ENCODE results near the gene BRD3. TPM values are rescaled to one million over a fixed set of nuclear protein-coding genes. Genes with fewer than 3 reads are reported as not detected.
"Not testable (repeated sequence)": the region's sequence is repeated elsewhere in the genome, so short reads cannot be mapped to it uniquely, and the experiment has no call there.

BRD3 gene
- total RNA-seq, 1 experiment from 2014 or later = 43.3 TPM

DNA sequence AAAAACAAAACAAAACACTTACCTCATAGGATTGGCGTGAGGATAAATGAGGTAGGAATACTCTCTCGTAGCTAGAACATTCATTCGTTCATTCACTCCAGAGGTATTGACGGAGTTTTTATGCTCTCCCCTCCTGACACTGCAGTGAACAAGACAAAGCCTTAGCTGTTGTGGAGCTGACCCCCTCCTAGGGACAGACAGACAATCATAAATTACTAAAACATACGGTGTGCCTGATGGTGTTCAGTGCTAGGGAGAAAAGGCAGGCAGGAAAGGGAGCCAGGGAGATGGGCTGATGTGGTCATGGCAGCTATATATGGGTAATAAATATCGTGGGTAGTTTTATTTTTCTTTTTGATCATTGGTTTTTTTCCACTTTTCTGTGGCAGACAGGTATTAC is 5.7 kb upstream of the BRD3 start:
- DNase-seq = no peak
- Histone ChIP-seq H3K9me3 (replicated peaks) (peaks cover 14% of the 10 kb centered on the region), H3K27me3 (0 out of 2 replicates have a peak, but pooled peaks cover 6% of the 10 kb centered on the region), H3K27ac (no peak overlapping the region), H3K36me3 (no peaks in the 10 kb centered on the region), H3K4me3 (no peak overlapping the region), H3K4me1 (peaks cover 4% of the 10 kb centered on the region)

- H3K36me3 ChIP-seq, H3K4me3 ChIP-seq, H3K27me3 ChIP-seq, H3K27ac ChIP-seq, H3K4me1 ChIP-seq, DNase-seq: not testable (repeated sequence)
- H3K9me3 ChIP-seq (replicated peaks) = peaks cover 14% of the 10 kb centered on the region
These were observed 4.9 kb upstream of the BRD3 start for GRCh38 chr9:134072683-134073082.

DNA sequence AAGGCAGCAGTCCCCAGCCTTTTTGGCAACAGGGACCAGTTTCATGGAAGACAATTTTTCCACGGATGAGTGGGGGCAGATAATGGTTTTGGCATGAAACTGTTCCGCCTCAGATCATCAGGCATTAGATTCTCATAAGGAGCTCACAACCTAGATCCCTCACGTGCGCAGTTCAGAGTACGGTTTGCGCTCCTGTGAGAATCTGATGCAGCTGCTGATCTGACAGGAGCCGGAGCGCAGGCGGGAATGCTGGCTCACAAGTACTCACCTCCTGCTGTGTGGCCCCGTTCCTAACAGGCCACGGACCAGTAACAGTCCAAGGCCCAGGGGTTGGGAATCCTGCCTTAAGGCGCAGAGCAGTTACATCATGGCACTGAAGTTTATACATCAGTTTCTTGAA is 3.3 kb upstream of the BRD3 start:
- Histone ChIP-seq H3K27ac (no peak overlapping the region), H3K4me1 (peaks cover 4% of the 10 kb centered on the region), H3K36me3 (no peaks in the 10 kb centered on the region), H3K9me3 (replicated peaks) (peaks cover 6% of the 10 kb centered on the region; the same call in 1 of the 2 replicates), H3K27me3 (0 out of 2 replicates have a peak, but pooled peaks cover 6% of the 10 kb centered on the region), H3K4me3 (no peak overlapping the region)
- DNase-seq = no peak

GRCh38 chr9:134069480-134070399 is 1.9 kb upstream of the BRD3 start:
- Histone ChIP-seq H3K4me3 (no peak overlapping the region), H3K9me3 (replicated peaks) (peaks cover 6% of the 10 kb centered on the region; the same call in 1 of the 2 replicates), H3K27ac (no peak overlapping the region), H3K36me3 (no peaks in the 10 kb centered on the region), H3K4me1 (peaks cover 9% of the 10 kb centered on the region), H3K27me3 (0 out of 2 replicates have a peak, but pooled peaks cover 6% of the 10 kb centered on the region)
- no peak for DNase-seq

- H3K4me3 ChIP-seq = peak overlapping the region; percentile 95
- H3K27ac ChIP-seq = no peak overlapping the region; the same call in 1 of the 2 replicates
- no peak for DNase-seq
- no peaks in the 10 kb centered on the region for H3K36me3 ChIP-seq
- H3K9me3 ChIP-seq (replicated peaks) = peaks cover 3% of the 10 kb centered on the region; the same call in 1 of the 2 replicates
- H3K4me1 ChIP-seq = peaks cover 9% of the 10 kb centered on the region
- H3K27me3 ChIP-seq = 0 out of 2 replicates have a peak, but pooled peaks cover 6% of the 10 kb centered on the region
These were observed 1.1 kb upstream of the BRD3 start for GRCh38 chr9:134068744-134069479.

DNA sequence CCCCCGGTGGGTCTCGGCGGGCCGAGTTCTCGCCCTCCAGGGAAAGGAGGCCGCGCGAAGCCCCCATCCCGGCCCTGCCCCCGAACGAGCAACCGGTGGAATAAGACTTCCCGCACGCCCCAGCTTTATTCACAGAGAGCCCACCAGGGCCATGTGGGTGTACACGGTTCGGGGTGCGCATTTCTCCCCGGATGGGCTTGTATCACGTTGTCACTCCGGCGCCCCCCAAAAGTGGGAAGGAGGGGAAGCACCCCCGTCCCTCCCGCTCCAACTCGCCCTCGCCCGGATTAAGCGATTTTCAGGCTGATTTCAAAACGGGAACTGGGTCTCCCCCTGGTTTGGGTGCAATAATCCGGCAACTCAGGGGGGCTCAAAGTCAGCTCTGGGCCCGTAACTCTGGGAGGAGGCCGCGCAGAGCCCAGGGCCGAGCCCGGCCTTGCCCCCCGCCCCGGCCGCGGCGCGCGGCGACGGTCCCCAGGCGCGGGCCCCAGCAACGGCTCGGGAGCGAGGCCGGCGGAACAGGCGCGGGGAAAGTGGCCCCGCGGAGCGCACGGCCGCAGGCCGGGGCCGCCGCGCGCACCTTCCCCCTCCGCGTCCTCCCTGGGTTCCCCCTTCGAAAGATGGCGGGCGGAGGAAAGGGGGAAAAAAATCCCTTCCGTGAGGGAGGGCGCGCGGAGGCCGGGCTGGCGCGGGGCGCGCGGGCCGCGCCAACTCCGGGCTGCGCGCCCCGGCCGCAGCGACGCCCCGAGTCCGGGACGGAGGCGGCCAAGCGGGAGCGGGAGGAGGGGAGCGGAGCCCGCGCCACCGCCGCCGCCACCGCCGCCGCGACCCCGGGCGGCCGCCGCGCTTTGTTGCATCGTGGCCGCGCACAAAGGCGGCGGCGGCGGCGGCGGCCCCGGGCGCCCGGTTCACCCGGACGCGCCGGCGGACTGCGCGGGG is 644 bp downstream of the BRD3 start:
- Histone ChIP-seq H3K27me3 (0 out of 2 replicates have a peak, but pooled peaks cover 6% of the 10 kb centered on the region), H3K4me3 (peak overlapping the region; percentile 86), H3K36me3 (no peaks in the 10 kb centered on the region), H3K27ac (peak overlapping the region; percentile 74), H3K4me1 (peaks cover 24% of the 10 kb centered on the region), H3K9me3 (replicated peaks) (no peaks in the 10 kb centered on the region)
- DNase-seq = peak in 1 of 2 experiments; percentile 42

DNA sequence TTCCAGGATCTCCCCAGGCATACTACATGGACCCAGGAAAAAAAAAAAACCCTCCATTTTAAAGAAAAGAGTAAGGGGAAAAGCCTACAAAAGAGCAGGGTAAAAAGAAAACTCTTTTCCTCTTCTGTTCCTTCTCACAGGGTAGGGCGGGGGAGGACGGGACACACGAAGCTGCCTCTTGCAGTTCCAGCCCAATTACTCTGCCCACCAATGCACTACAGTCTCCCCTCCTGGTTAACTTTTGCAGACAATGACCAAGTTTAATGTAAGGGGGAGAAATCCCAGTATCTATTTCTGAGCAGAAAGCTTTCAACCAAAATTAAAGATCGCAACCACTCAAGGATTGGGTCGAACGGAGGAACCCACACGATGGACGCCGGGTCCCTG is 1.3 kb downstream of the BRD3 start:
- Histone ChIP-seq H3K4me1 (peaks cover 28% of the 10 kb centered on the region), H3K9me3 (replicated peaks) (no peaks in the 10 kb centered on the region), H3K27ac (peak overlapping the region; percentile 74), H3K4me3 (peak overlapping the region; percentile 86), H3K27me3 (0 out of 2 replicates have a peak, but pooled peaks cover 6% of the 10 kb centered on the region), H3K36me3 (no peaks in the 10 kb centered on the region)
- peak in 1 of 2 experiments; percentile 46 for DNase-seq

DNA sequence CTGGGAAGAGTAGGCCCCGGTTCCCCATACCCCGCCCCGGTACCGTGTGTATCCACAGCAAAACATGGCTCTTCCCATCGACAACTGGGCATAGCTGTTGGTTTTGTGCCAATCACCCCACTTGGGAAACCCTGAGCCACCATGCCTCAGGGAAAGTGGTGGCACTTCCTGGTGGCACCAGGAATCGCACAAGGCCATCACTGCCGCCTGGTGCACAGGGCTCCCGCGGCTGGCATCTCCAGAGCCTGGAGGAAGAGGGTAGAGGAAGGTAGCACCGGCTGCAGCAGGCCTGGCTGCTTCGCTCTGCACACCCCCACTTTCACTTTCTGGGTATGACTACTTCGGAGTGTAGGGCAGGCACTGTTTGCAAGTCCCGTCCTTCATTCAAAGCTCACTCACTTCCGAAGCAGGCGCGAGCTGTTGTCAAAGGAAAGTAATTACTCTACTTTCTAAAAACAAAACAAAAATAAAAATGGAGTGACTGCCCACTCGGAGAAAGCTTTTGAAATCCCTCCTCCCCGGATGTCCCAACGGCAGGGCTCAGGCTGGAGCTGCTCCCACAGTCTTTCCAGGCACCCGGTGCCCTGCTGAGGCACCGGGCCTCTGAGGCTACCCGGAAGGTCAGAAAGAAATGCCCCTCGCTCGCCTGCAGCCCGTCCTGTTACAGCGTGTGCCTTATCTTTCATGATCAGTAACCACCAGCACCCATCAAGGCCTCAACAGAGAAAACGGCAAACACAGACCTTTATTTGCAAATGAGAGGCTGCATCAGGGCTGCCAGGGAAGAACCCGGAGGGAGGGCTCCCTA is 2.0 kb downstream of the BRD3 start:
- DNase-seq = peak in 1 of 2 experiments; percentile 38
- 0 out of 2 replicates have a peak, but pooled peaks cover 6% of the 10 kb centered on the region for H3K27me3 ChIP-seq
- H3K9me3 ChIP-seq (replicated peaks) = no peaks in the 10 kb centered on the region
- H3K4me1 ChIP-seq = peaks cover 35% of the 10 kb centered on the region
- H3K4me3 ChIP-seq = peak overlapping the region; percentile 86
- H3K27ac ChIP-seq = peak overlapping the region; percentile 74; the same call in 1 of the 2 replicates
- no peaks in the 10 kb centered on the region; the same call in 1 of the 2 replicates for H3K36me3 ChIP-seq

DNA sequence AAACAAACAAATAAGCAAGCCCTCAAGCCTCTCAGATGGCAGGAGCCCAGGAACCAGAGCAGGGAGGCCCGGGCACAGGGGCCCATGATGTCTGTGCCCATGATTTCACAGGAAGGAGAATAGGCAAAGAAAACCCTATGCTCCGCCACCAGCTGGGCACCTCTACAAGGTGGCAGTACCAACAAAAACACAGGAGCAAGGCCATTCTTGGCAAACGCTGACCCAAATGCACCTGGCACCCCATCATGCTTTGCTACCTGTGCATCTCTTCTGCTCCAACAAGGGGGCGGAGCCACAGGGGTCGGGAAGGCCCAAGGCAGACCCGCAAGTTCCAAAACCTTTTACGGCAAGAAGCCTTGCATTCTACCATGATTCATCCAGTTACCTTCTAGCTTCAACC is 3.1 kb downstream of the BRD3 start:
- no peak overlapping the region for H3K27ac ChIP-seq
- no peaks in the 10 kb centered on the region for H3K9me3 ChIP-seq (replicated peaks)
- no peak for DNase-seq
- 0 out of 2 replicates have a peak, but pooled peaks cover 6% of the 10 kb centered on the region for H3K27me3 ChIP-seq
- H3K36me3 ChIP-seq = no peaks in the 10 kb centered on the region; the same call in 1 of the 2 replicates
- H3K4me1 ChIP-seq = peaks cover 45% of the 10 kb centered on the region
- no peak overlapping the region for H3K4me3 ChIP-seq

DNA sequence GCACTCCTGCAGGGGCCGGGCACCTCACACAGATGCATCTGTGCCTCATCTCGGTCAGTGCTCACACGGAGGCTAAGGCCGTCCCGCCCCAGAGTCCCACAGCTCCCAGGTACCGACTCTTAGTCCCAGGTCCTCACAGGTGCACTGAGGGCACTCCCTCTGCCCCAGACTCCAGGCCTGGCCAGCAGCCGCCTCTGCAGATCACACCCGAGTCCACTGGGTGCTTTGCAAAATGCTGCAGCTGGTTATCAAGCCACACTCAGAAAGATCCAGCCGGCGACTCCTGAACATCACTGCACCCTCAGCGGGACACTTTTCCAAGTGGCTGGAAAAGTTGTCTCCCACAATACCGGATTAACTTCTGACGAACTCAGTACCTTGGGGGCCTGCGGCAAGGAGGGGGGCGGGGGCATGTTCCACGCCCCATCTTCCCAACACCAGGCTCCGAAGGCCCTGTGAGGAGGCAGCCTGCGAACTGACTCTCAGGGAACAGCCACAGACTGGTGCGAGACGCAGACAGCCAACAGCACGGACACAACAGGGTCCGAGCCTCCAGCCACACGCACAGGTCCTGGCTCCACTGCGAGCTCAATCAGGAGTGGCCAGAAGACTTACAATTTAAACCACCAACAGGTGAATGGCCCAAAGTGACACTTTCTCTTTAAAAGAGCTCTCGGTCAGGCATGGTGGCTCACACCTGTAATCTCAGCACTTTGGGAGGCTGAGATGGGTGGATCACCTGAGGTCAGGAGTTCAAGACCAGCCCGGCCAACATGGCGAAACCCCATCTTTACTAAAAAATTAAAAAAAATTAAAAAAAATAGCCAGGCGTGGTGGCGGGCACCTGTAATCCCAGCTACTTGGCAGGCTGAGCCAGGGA is 4.0 kb downstream of the BRD3 start:
- Histone ChIP-seq H3K4me1 (peaks cover 45% of the 10 kb centered on the region), H3K27me3 (no peaks in the 10 kb centered on the region), H3K27ac (no peak overlapping the region), H3K36me3 (no peaks in the 10 kb centered on the region; the same call in 1 of the 2 replicates), H3K4me3 (no peak overlapping the region), H3K9me3 (replicated peaks) (no peaks in the 10 kb centered on the region)
- DNase-seq = no peak

DNA sequence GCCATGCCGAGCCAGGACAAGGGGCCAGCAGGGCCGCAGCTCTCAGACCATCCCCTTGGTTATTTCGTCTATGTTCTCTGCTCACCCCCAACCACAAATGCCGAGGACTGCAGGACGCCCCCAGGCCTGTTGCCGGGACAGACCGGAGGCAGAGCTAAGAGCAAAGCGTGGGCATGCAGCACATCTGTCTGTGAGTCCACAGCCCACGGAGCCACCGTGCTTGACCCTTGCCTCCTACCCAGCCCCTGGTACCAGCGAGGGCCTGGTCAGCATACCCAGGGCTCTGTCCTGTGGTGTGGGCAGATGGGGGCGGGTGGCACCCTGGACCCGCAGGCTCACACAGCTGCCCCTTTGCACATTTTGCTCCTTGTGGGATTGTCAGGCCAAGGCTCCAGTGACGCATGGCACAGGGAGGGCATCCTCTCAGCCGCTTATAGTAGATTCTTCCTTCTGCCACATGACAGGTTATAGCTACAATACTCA is 4.7 kb downstream of the BRD3 start:
- Histone ChIP-seq H3K36me3 (no peaks in the 10 kb centered on the region; the same call in 1 of the 2 replicates), H3K27me3 (no peaks in the 10 kb centered on the region), H3K4me1 (peaks cover 45% of the 10 kb centered on the region), H3K9me3 (replicated peaks) (no peaks in the 10 kb centered on the region), H3K4me3 (no peak overlapping the region), H3K27ac (peak overlapping the region; percentile 84)
- peak in 1 of 2 experiments; percentile 34 for DNase-seq

- Histone ChIP-seq H3K27me3 (no peaks in the 10 kb centered on the region), H3K9me3 (replicated peaks) (no peaks in the 10 kb centered on the region), H3K36me3 (no peaks in the 10 kb centered on the region; the same call in 1 of the 2 replicates), H3K4me1 (peaks cover 45% of the 10 kb centered on the region), H3K27ac (peak overlapping the region; percentile 84), H3K4me3 (no peak overlapping the region)
- DNase-seq = peak; percentile 53 to 68
These were observed 5.3 kb downstream of the BRD3 start for GRCh38 chr9:134062461-134063087.
